Naive thymus-derived CD8-positive, alpha-beta T cell (primary cell): Measurements from ENCODE around the gene FAM107B. TPM values are rescaled to one million over a fixed set of nuclear protein-coding genes. Genes with fewer than 3 reads are reported as not detected.
A peak's percentile ranks its signal among the peaks of the same experiment; 100 is the strongest.

ENCODE experiments used
- ATAC-seq, 2 donors: fragments of 150-1000 bp; cut with Tn5 transposase in 1 of 2; sonication (Bioruptor Pico), chemical (Tn5 transposase) in 1 of 2; 1 replicate in 1 of 2; 2 replicates in 1 of 2; pipeline ENCODE4 v1.10.0; 2021; ENCODE audit warnings: mild to moderate bottlenecking in 2 of 2, moderate library complexity in 2 of 2
- POLR2A ChIA-PET: fragments of 350-600 bp; sonication (Branson Sonifier 250); formaldehyde crosslinking; loops from one replicate; lab custom pipeline; 2021; ENCODE audit warnings: antibody characterized with exemption; lab: Charles Lee
- DNase-seq, 10 donors: peaks; one replicate each; pipeline versions ENCODE4 v3.0.0 to v3.0.0-alpha.2; 2020 to 2022
- H3K27ac Mint-ChIP-seq, 10 donors: one replicate each; pipeline ENCODE4 v1.8.0; 2020 to 2022; ENCODE audit warnings: mild to moderate bottlenecking in 10 of 10, mixed read lengths in 10 of 10, moderate library complexity in 4 of 10, inconsistent platforms in 1 of 10
- H3K27me3 Mint-ChIP-seq, 5 donors: one replicate each; pipeline ENCODE4 v1.8.0; 2021 to 2022; ENCODE audit warnings: mixed read lengths in 5 of 5
- H3K36me3 Mint-ChIP-seq, 3 donors: one replicate each; pipeline ENCODE4 v1.8.0; 2020 to 2022; ENCODE audit warnings: mixed read lengths in 3 of 3, mild to moderate bottlenecking in 2 of 3, inconsistent platforms in 1 of 3
- H3K4me1 Mint-ChIP-seq, 4 donors: one replicate each; pipeline ENCODE4 v1.8.0; 2021 to 2022; ENCODE audit warnings: mixed read lengths in 4 of 4
- H3K4me3 Mint-ChIP-seq, 10 donors: one replicate each; pipeline ENCODE4 v1.8.0; 2020 to 2022; ENCODE audit warnings: mild to moderate bottlenecking in 10 of 10, mixed read lengths in 10 of 10, moderate library complexity in 6 of 10, inconsistent platforms in 1 of 10
- H3K9me3 Mint-ChIP-seq, 9 donors: one replicate each; pipeline ENCODE4 v1.8.0; 2020 to 2022; ENCODE audit warnings: mixed read lengths in 9 of 9, mild to moderate bottlenecking in 3 of 9, inconsistent platforms in 1 of 9, moderate library complexity in 1 of 9
- polyA plus RNA-seq, 3 donors: library from polyadenylated mRNA; unstranded; fragments of 300-500 nt; fragmentation: Illumina TruSeq; gene quantifications; one replicate each; pipeline ENCODE4 v1.2.3, GENCODE V29; 2021
- total RNA-seq, 8 experiments: library from RNA in 2 of 8; stranded (reverse) in 2 of 8; gene quantifications; one replicate each; pipeline ENCODE4 v1.2.3 and lab custom pipeline; 2021 to 2026

Gene FAM107B
- total and polyA plus RNA-seq, 5 experiments from 2014 or later: 250 to 319 (median 260) TPM

DNA sequence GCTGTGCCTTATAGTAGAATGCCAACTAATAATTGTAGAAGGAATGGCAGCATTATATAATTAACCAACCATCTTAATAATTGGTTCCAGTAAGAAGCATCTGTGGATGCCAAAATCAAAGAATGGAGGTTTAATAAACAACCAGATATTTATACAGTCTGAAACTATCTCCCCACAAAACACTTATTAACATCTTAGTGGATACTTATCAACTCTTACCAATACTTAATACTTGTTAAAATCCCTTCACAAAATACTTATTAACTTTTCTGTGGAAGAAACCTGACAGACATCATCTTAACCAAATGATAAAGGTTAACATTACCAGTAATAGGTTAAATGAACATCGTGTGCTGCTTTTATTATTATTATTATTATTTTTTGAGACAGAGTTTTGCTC lies 29.1 kb upstream of the FAM107B start:
- POLR2A ChIA-PET: no interaction called here

DNA sequence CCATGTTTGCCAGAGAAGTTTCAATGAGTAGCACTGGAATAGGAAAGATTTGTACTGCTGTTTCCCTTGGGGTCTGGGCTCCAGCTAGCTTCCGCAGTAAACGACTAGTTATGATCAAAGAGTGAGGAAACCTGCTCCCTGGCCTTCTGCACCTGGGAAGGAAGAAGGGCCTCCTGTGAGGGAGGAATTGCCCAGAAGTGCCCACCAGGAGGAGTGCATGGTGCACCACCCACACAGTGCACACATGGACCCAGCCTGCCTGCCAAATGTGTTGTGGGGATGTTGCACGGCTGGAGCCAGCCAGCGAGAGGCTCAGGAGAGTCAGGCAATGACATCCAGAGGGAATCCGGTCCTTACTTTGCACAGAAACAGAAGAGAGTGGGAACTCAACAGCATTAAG lies 27.0 kb upstream of the FAM107B start:
- POLR2A ChIA-PET: no interaction called here
- no peak for ATAC-seq
- Mint-ChIP-seq H3K4me3 (no peak overlapping the region), H3K36me3 (no peaks in the 10 kb centered on the region), H3K4me1 (peaks cover 0 to 22% (median 0%) of the 10 kb centered on the region in 4 donors), H3K27ac (no peak overlapping the region), H3K27me3 (no peaks in the 10 kb centered on the region), H3K9me3 (no peaks in the 10 kb centered on the region)
- DNase-seq: no peak

More for the DNA sequence above, 29.1 kb upstream of the FAM107B start:
- Mint-ChIP-seq H3K9me3 (no peaks in the 10 kb centered on the region), H3K27me3 (no peaks in the 10 kb centered on the region), H3K4me3 (no peak overlapping the region), H3K36me3 (no peaks in the 10 kb centered on the region), H3K4me1 (peaks cover 0 to 12% (median 0%) of the 10 kb centered on the region in 4 donors), H3K27ac (no peak overlapping the region)
- ATAC-seq (no peak), DNase-seq (no peak)

DNA sequence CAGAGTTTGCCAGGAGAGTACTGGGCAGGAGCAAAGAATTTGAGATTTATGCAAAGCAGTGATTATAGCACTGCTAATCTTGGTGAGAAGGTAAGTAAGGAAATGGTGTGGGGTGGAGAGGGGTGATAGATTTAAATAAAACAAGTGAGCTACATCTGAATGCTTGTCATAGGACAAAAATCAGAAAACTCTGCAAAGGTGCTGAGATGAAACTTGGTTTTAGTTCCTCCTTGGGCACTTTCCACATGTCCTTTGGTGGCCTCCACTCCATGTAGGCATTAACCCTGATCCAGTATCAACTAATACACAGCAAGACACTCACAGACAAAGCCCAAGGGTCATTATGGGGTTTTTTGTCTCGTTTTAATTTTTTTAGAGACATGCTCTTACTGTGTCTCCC lies 25.7 kb upstream of the FAM107B start:
- no peaks in the 10 kb centered on the region for H3K36me3 Mint-ChIP-seq
- no peak overlapping the region for H3K27ac Mint-ChIP-seq
- POLR2A ChIA-PET: no interaction called here

DNA sequence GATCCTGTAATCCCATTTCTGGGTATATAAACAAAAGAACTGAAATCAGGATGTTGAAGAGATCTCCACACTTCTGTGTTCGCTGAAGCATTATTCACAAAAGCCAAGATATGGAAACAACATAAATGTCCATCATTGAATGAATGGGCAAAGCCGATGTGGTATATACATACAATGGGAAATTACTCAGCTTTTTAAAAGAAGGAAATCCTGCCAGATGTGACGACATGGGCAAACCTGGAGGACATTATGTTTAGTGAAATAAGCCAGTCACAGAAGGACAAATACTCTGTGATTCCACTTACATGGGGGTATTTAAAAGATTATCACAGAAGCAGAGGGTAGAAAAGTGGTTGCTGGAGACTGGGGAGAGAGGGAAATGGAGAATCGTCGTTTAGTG lies 23.9 kb upstream of the FAM107B start:
- no peaks in the 10 kb centered on the region for H3K36me3 Mint-ChIP-seq
- peak overlapping the region in 1 of 10 donors; percentile 23 for H3K27ac Mint-ChIP-seq
- POLR2A ChIA-PET: interaction anchor here (1.3 kb wide), 1 partner anchor 12 kb away, joined by 4 read pairs; no protein-coding TSS in a partner anchor
- H3K9me3 Mint-ChIP-seq: no peaks in the 10 kb centered on the region
- peaks cover 0 to 22% (median 0%) of the 10 kb centered on the region in 4 donors for H3K4me1 Mint-ChIP-seq
- H3K4me3 Mint-ChIP-seq: no peak overlapping the region
- no peak for ATAC-seq
- DNase-seq: no peak
- no peaks in the 10 kb centered on the region for H3K27me3 Mint-ChIP-seq

More for the DNA sequence above, 25.7 kb upstream of the FAM107B start:
- DNase-seq (no peak), ATAC-seq (no peak)
- Mint-ChIP-seq H3K27me3 (no peaks in the 10 kb centered on the region), H3K4me3 (no peak overlapping the region), H3K4me1 (peaks cover 0 to 22% (median 0%) of the 10 kb centered on the region in 4 donors), H3K9me3 (no peaks in the 10 kb centered on the region)

DNA sequence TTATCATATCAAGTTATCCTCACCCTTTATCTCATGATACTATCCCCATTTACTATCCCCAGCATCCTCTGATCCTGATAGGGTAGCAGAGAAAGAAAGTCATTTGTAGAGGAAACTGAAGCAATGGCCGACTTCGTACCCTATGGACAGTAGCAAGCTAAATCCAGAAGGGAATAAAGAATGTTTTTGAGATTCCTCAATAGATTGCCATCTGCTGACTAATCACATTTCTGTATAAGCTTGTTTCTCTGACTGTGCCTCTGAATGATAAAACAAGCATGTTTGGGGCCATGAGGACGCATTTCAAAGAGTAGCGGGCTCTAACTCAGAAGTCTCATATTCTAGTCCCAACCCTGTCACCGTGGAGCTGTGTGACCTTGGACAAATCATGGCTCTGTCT lies 13.2 kb upstream of the FAM107B start:
- ATAC-seq: no peak
- Mint-ChIP-seq H3K9me3 (peaks cover 0 to 10% (median 3%) of the 10 kb centered on the region in 9 donors), H3K4me3 (no peak overlapping the region), H3K36me3 (peaks cover 0 to 5% (median 0%) of the 10 kb centered on the region in 3 donors), H3K4me1 (peaks cover 0 to 2% (median 1%) of the 10 kb centered on the region in 4 donors), H3K27me3 (peaks cover 0 to 2% (median 0%) of the 10 kb centered on the region in 5 donors), H3K27ac (peak overlapping the region in 1 of 10 donors; percentile 15)
- DNase-seq: no peak
- POLR2A ChIA-PET: no interaction called here

DNA sequence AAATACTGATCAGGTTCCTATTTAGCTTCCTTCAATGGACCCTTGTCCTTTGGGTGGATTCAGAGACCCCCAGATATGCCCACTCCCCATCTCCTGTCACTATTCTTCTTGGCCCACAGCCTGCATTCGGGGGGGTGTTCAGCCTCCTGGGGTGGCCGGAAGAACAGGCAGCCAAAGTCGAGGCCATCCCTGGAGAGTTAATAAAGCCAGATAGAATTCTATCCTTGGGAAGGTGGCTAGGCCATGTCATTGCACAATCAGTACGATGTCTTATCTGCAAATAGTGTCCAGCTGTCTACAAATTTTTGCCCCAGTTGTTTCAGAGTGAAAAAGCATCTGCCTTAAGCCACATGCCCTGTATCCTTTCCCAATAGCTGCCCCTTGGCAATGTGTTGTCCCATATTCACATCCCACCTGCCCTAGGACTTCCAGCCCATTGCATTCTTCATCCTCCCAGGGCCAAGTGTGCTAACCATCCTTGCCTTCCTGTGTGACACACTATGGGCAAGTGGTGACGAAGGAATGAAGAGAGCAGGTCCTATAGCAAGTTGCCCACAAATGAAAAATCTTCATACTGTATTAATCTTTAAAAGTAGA lies 9.9 kb upstream of the FAM107B start:
- H3K36me3 Mint-ChIP-seq: peaks cover 0 to 5% (median 0%) of the 10 kb centered on the region in 3 donors
- no peaks in the 10 kb centered on the region for H3K27me3 Mint-ChIP-seq
- H3K9me3 Mint-ChIP-seq: peaks cover 0 to 10% (median 3%) of the 10 kb centered on the region in 9 donors
- DNase-seq (no peak), ATAC-seq (no peak)
- peaks cover 3 to 13% (median 9%) of the 10 kb centered on the region in 4 donors for H3K4me1 Mint-ChIP-seq
- H3K27ac Mint-ChIP-seq: peak overlapping the region in 1 of 10 donors; percentile 7
- POLR2A ChIA-PET: interaction anchor here (0.6 kb wide), 2 partner anchors 50 to 471 kb away, joined by 3 to 6 read pairs; no protein-coding TSS in a partner anchor
- no peak overlapping the region for H3K4me3 Mint-ChIP-seq

DNA sequence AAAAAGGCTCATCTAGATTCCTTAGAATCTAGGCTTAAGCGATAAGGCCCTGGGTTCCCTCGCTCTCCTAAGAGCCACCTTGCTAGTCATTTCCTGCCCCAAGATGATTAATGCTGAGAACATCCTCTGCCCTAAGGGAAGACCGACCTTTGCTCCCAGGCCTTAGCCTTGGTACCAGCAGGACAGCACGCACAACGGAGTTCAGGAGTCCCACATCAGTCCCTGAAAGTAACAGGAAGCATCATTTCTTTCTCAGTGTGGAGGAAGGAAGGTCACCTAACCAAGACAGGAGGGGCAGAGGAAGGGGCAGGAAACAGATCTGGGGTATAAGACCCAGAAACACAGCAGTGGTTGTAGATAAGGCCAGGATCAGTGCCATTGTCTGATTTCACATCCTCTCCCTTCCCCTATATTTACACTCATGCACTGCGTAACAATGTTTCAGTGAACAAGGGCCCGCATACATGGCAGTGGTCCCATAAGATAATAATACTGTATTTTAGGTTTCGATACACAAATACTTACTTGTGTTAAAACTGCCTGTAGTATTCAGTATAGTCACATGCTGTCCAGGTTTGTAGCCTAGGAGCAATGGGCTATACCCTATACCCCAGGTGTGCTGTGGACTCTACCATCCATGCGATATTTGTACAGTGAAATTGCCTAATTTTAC lies 8.1 kb upstream of the FAM107B start:
- Mint-ChIP-seq H3K36me3 (peaks cover 0 to 5% (median 0%) of the 10 kb centered on the region in 3 donors), H3K27ac (peak overlapping the region in 6 of 10 donors; percentile 22 to 88 (median 70)), H3K27me3 (no peaks in the 10 kb centered on the region), H3K4me1 (peaks cover 3 to 20% (median 12%) of the 10 kb centered on the region in 4 donors), H3K9me3 (peaks cover 0 to 10% (median 3%) of the 10 kb centered on the region in 9 donors), H3K4me3 (peak overlapping the region in 1 of 10 donors; percentile 23)
- ATAC-seq: peak; percentile 37 to 39
- DNase-seq: no peak
- POLR2A ChIA-PET: interaction anchor here (0.6 to 0.7 kb wide), 3 partner anchors 11 to 221 kb away, joined by 3 to 4 read pairs (median 3); no protein-coding TSS in a partner anchor

DNA sequence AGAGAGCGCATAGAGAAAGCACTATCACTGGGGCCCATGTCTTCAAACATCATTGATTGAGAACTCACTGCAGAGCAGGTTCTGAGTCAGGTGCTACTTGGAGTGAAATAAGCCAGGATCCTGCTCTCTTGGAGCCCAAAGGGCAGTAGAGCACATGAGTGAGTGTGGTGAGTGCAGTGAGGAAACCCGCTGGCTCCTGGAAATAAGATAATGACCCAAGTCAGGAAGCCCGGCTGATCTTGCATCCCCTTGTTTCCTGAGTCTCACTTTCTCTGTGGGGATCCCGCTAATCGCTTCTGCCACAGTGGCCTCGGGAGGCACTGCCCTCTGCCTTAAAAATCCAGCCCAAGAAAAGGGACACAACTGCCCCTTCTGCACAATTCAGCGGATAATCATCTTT lies 7.1 kb upstream of the FAM107B start:
- H3K4me3 Mint-ChIP-seq: no peak overlapping the region
- peaks cover 3 to 20% (median 12%) of the 10 kb centered on the region in 4 donors for H3K4me1 Mint-ChIP-seq
- H3K27me3 Mint-ChIP-seq: peaks cover 0 to 4% (median 0%) of the 10 kb centered on the region in 5 donors
- peaks cover 0 to 5% (median 0%) of the 10 kb centered on the region in 3 donors for H3K36me3 Mint-ChIP-seq
- POLR2A ChIA-PET: interaction anchor here (0.6 to 0.7 kb wide), 2 partner anchors 21 to 219 kb away, joined by 3 read pairs; no protein-coding TSS in a partner anchor
- no peak for DNase-seq
- H3K27ac Mint-ChIP-seq: peak overlapping the region in 1 of 10 donors; percentile 62
- peaks cover 0 to 10% (median 3%) of the 10 kb centered on the region in 9 donors for H3K9me3 Mint-ChIP-seq
- no peak for ATAC-seq

DNA sequence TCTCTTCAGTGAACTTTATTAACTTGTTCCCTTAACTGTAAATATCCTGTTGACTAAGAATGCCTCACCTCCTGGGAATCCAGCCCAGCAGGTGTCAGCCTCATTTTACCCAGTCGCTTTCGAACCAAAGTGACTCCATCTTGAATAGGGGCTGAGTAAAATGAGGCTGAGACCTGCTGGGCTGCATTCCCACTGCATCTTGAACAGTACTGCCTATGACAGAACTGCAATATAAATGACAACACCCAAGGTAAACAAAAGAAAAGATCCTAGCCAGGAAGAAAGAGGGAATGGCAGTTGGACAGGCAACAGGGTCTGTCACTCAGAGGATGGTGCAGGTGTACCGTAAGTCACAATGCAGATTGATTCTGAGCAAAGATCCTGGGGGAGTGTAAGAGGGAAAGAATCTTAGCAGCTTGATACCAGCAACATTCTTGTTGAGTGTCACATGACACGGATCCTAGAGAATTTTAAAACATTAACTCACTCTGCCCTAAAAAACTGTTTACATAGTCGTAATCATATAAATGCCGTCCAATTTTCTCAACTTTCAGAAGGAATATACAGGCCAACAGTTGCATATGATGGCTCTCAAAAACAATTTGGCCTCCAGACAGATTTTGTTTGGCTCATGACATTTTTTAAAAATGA lies 4.4 kb upstream of the FAM107B start:
- Mint-ChIP-seq H3K27ac (no peak overlapping the region), H3K4me3 (no peak overlapping the region), H3K4me1 (peaks cover 3 to 20% (median 12%) of the 10 kb centered on the region in 4 donors), H3K9me3 (no peaks in the 10 kb centered on the region), H3K27me3 (peaks cover 0 to 6% (median 0%) of the 10 kb centered on the region in 5 donors), H3K36me3 (no peaks in the 10 kb centered on the region)
- no peak for DNase-seq
- POLR2A ChIA-PET: no interaction called here
- ATAC-seq: no peak

DNA sequence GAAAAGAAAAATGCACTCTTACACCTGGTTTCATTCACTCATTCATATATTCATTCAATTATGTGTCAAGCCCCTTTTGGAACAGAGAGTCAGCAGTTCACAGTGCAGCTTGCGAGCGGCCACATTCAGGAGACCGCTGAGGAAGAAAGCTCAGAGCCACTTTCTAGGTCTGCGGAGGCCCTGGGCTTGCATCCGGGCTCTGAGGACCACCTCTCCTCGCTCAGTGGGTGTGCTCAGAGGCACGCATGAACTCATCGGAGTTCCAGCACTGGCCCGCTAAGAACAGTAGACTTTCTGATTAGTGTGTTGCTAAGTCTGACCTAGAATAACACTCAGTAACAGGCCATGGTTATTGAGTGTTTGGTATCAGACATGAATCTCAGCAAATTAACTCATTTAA lies 1.8 kb upstream of the FAM107B start:
- peaks cover 0 to 6% (median 0%) of the 10 kb centered on the region in 5 donors for H3K27me3 Mint-ChIP-seq
- no peaks in the 10 kb centered on the region for H3K9me3 Mint-ChIP-seq
- no peak for ATAC-seq
- H3K4me1 Mint-ChIP-seq: peaks cover 3 to 16% (median 10%) of the 10 kb centered on the region in 4 donors
- DNase-seq: no peak
- POLR2A ChIA-PET: no interaction called here
- H3K4me3 Mint-ChIP-seq: no peak overlapping the region
- H3K36me3 Mint-ChIP-seq: no peaks in the 10 kb centered on the region
- H3K27ac Mint-ChIP-seq: peak overlapping the region in 1 of 10 donors; percentile 29

DNA sequence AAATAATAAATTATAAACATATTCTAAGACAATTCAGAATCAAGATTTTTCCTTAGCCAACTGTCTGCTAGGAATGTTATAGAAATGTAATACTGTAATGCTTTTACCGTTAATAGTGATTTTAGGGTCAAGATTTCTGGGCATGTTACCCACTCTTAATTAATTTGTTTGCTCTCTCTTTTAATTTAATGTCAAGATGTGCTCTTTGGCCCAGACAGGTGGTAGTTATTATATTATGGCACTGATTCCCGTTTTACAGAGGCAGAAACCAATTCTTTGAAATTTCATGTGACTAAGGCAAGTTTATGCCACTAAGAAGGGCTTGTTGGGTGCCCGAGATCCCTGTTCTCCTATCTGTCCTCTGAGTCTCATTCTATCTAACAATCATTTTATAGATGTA lies 959 bp upstream of the FAM107B start:
- H3K27ac Mint-ChIP-seq: no peak overlapping the region
- peaks cover 0 to 6% (median 0%) of the 10 kb centered on the region in 5 donors for H3K27me3 Mint-ChIP-seq
- no peaks in the 10 kb centered on the region for H3K9me3 Mint-ChIP-seq
- H3K4me3 Mint-ChIP-seq: no peak overlapping the region
- peaks cover 3 to 14% (median 9%) of the 10 kb centered on the region in 4 donors for H3K4me1 Mint-ChIP-seq
- H3K36me3 Mint-ChIP-seq: no peaks in the 10 kb centered on the region
- DNase-seq (no peak), ATAC-seq (no peak)
- POLR2A ChIA-PET: no interaction called here

DNA sequence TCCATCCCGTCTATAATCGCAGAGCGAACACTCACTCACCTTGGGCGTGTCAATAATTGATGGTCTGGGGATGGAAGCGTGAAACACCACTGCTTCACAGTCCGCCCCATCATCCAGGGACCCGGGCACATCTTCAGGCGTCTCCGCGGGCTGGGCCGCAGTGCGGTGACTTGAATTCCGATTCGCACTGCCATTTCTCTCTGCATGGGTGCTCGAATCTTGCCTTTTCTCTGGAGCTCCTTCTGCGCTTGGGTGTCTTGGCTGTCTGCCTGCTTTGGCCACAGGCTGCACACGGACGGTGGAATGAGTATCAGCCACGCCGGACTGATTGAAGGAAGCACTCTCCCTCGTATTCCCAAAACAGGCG lies 500 bp downstream of the FAM107B start:
- DNase-seq (no peak), ATAC-seq (no peak)
- POLR2A ChIA-PET: no interaction called here
- no peaks in the 10 kb centered on the region for H3K9me3 Mint-ChIP-seq
- H3K27me3 Mint-ChIP-seq: peaks cover 0 to 6% (median 0%) of the 10 kb centered on the region in 5 donors
- H3K4me1 Mint-ChIP-seq: peaks cover 3 to 14% (median 9%) of the 10 kb centered on the region in 4 donors
- H3K36me3 Mint-ChIP-seq: no peaks in the 10 kb centered on the region
- H3K27ac Mint-ChIP-seq: peak overlapping the region in 2 of 10 donors; percentile 14 to 37
- no peak overlapping the region for H3K4me3 Mint-ChIP-seq
